ENCODE measurements around the gene PRR5L.
A peak's percentile ranks its signal among the peaks of the same experiment; 100 is the strongest.
"Not testable (repeated sequence)": the region's sequence is repeated elsewhere in the genome, so short reads cannot be mapped to it uniquely, and the experiment has no call there.

PRR5L gene

GRCh38 chr11:36458129-36458915, 162.2 kb downstream of the PRR5L start:
- DNase-seq = no peak
- in situ Hi-C loops (cut with HindIII; ENCODE audit: low pct_ligation_motif_present, low pct_unique_long_range_greater_than_20kb, low sequenced_read_pairs) = no loop called here

- in situ Hi-C loops (cut with HindIII; ENCODE audit: low pct_ligation_motif_present, low pct_unique_long_range_greater_than_20kb, low sequenced_read_pairs) = no loop called here
Observed at GRCh38 chr11:36459046-36459445, 163.0 kb downstream of the PRR5L start.

GRCh38 chr11:36460220-36460619, 164.1 kb downstream of the PRR5L start:
- no peak for DNase-seq
- in situ Hi-C loops (cut with HindIII; ENCODE audit: low pct_ligation_motif_present, low pct_unique_long_range_greater_than_20kb, low sequenced_read_pairs) = no loop called here

More at GRCh38 chr11:36459046-36459445, 163.0 kb downstream of the PRR5L start:
- no peak for DNase-seq

GRCh38 chr11:36462321-36462720, 166.2 kb downstream of the PRR5L start:
- in situ Hi-C loops (cut with HindIII; ENCODE audit: low pct_ligation_motif_present, low pct_unique_long_range_greater_than_20kb, low sequenced_read_pairs) = no loop called here
- DNase-seq = no peak

GRCh38 chr11:36463781-36464180, 167.7 kb downstream of the PRR5L start:
- in situ Hi-C loops (cut with HindIII; ENCODE audit: low pct_ligation_motif_present, low pct_unique_long_range_greater_than_20kb, low sequenced_read_pairs) = no loop called here
- no peak for DNase-seq

GRCh38 chr11:36464720-36465119, 168.6 kb downstream of the PRR5L start:
- no peak for DNase-seq
- in situ Hi-C loops (cut with HindIII; ENCODE audit: low pct_ligation_motif_present, low pct_unique_long_range_greater_than_20kb, low sequenced_read_pairs) = no loop called here

- DNase-seq = no peak
- in situ Hi-C loops (cut with HindIII; ENCODE audit: low pct_ligation_motif_present, low pct_unique_long_range_greater_than_20kb, low sequenced_read_pairs) = no loop called here
Observed at GRCh38 chr11:36465449-36466163, 169.5 kb downstream of the PRR5L start.

GRCh38 chr11:36467012-36467411, 170.9 kb downstream of the PRR5L start:
- in situ Hi-C loops (cut with HindIII; ENCODE audit: low pct_ligation_motif_present, low pct_unique_long_range_greater_than_20kb, low sequenced_read_pairs) = no loop called here
- no peak for DNase-seq

- in situ Hi-C loops (cut with HindIII; ENCODE audit: low pct_ligation_motif_present, low pct_unique_long_range_greater_than_20kb, low sequenced_read_pairs) = no loop called here
Observed at GRCh38 chr11:36467916-36468315, 171.8 kb downstream of the PRR5L start.

GRCh38 chr11:36469063-36469462, 173.0 kb downstream of the PRR5L start:
- peak; percentile 16 for DNase-seq
- in situ Hi-C loops (cut with HindIII; ENCODE audit: low pct_ligation_motif_present, low pct_unique_long_range_greater_than_20kb, low sequenced_read_pairs) = no loop called here

More at GRCh38 chr11:36467916-36468315, 171.8 kb downstream of the PRR5L start:
- no peak for DNase-seq

GRCh38 chr11:36469881-36470802, 174.1 kb downstream of the PRR5L start:
- in situ Hi-C loops (cut with HindIII; ENCODE audit: low pct_ligation_motif_present, low pct_unique_long_range_greater_than_20kb, low sequenced_read_pairs) = no loop called here
- no peak for DNase-seq

GRCh38 chr11:36471577-36471976, 175.5 kb downstream of the PRR5L start:
- DNase-seq = no peak
- in situ Hi-C loops (cut with HindIII; ENCODE audit: low pct_ligation_motif_present, low pct_unique_long_range_greater_than_20kb, low sequenced_read_pairs) = no loop called here

- in situ Hi-C loops (cut with HindIII; ENCODE audit: low pct_ligation_motif_present, low pct_unique_long_range_greater_than_20kb, low sequenced_read_pairs) = no loop called here
- DNase-seq = no peak
Observed at GRCh38 chr11:36475192-36475591, 179.1 kb downstream of the PRR5L start.

- in situ Hi-C loops (cut with HindIII; ENCODE audit: low pct_ligation_motif_present, low pct_unique_long_range_greater_than_20kb, low sequenced_read_pairs) = no loop called here
- peak; percentile 62 for DNase-seq
Observed at GRCh38 chr11:36478700-36479329, 182.7 kb downstream of the PRR5L start.

- in situ Hi-C loops (cut with HindIII; ENCODE audit: low pct_ligation_motif_present, low pct_unique_long_range_greater_than_20kb, low sequenced_read_pairs) = no loop called here
- DNase-seq = no peak
Observed at GRCh38 chr11:36480833-36481232, 184.7 kb downstream of the PRR5L start.

- in situ Hi-C loops (cut with HindIII; ENCODE audit: low pct_ligation_motif_present, low pct_unique_long_range_greater_than_20kb, low sequenced_read_pairs); DNase-seq: not testable (repeated sequence)
Observed at GRCh38 chr11:36483042-36483441, 187.0 kb downstream of the PRR5L start.

- in situ Hi-C loops (cut with HindIII; ENCODE audit: low pct_ligation_motif_present, low pct_unique_long_range_greater_than_20kb, low sequenced_read_pairs) = no loop called here
Observed at GRCh38 chr11:36485298-36486002, 189.4 kb downstream of the PRR5L start.

GRCh38 chr11:36487619-36488018, 191.5 kb downstream of the PRR5L start:
- DNase-seq = no peak
- in situ Hi-C loops (cut with HindIII; ENCODE audit: low pct_ligation_motif_present, low pct_unique_long_range_greater_than_20kb, low sequenced_read_pairs) = no loop called here

More at GRCh38 chr11:36485298-36486002, 189.4 kb downstream of the PRR5L start:
- no peak for DNase-seq

All from ACHN (cell line).